IMR-90 (cell line): ENCODE results near the gene CASS4. TPM values are rescaled to one million over a fixed set of nuclear protein-coding genes. Genes with fewer than 3 reads are reported as not detected.

Experiments
- ATAC-seq: fragments of 200-7000 bp; cut with Tn5 transposase; 2 replicates; pipeline ENCODE4 v1.9.1; 2020; ENCODE audit warnings: low read depth, mild to moderate bottlenecking, moderate library complexity
- BruUV-seq: library from RNA; stranded (reverse); fragments of 400-500 nt; replicated peaks from 2 replicates; lab custom pipeline; 2021; lab: Mats Ljungman, UMichigan
- CTCF ChIA-PET: fragments of 300-600 bp; formaldehyde crosslinking; extraction: SDS; loops from one replicate; lab custom pipeline; 2021; ENCODE audit warnings: antibody characterized with exemption; lab: Yijun Ruan, JAX
- POLR2A ChIA-PET: fragments of 300-600 bp; sonication (Branson Sonifier 250); formaldehyde crosslinking; loops from one replicate; lab custom pipeline; 2022; ENCODE audit warnings: antibody characterized with exemption; ENCODE audit not compliant: unreplicated experiment; lab: Charles Lee
- DNase-seq: peaks from one replicate; pipeline ENCODE4 v3.0.0; 2013
- H2AFZ ChIP-seq: replicated peaks from 2 replicates; pipeline ENCODE3; 2013; ENCODE audit warnings: low read length, mild to moderate bottlenecking; ENCODE audit not compliant: poor library complexity
- H2AK5ac ChIP-seq: 2 replicates; pipeline ENCODE4 v1.6.1; 2013; ENCODE audit warnings: low read depth, low read length, inconsistent platforms
- H2AK9ac ChIP-seq: replicated peaks from 2 replicates; pipeline ENCODE3; 2013; ENCODE audit warnings: mild to moderate bottlenecking, low read depth, low read length, moderate library complexity; ENCODE audit not compliant: poor library complexity
- H2BK120ac ChIP-seq: 2 replicates; pipeline ENCODE4 v1.6.1; 2013; ENCODE audit warnings: low read depth, low read length, inconsistent platforms
- H2BK15ac ChIP-seq: 3 replicates; pipeline ENCODE4 v1.6.1; 2013; ENCODE audit warnings: low read depth, low read length, inconsistent platforms
- H2BK20ac ChIP-seq: 2 replicates; pipeline ENCODE4 v1.6.1; 2013; ENCODE audit warnings: low read depth, mild to moderate bottlenecking, inconsistent platforms, low read length, moderate library complexity
- H2BK5ac ChIP-seq: 2 replicates; pipeline ENCODE4 v1.6.1; 2013; ENCODE audit warnings: mild to moderate bottlenecking, low read depth, low read length, inconsistent platforms; ENCODE audit not compliant: poor library complexity, severe bottlenecking
- H3K14ac ChIP-seq: replicated peaks from 2 replicates; pipeline ENCODE4 v1.6.1; 2013; ENCODE audit warnings: low read depth, low read length, inconsistent platforms
- H3K18ac ChIP-seq: 2 replicates; pipeline ENCODE4 v1.6.1; 2013; ENCODE audit warnings: low read depth, low read length, control low read depth
- H3K23ac ChIP-seq: 2 replicates; pipeline ENCODE4 v1.6.1; 2013; ENCODE audit warnings: low read depth, low read length, inconsistent platforms
- H3K27ac ChIP-seq: 2 replicates; pipeline ENCODE4 v1.5.1; 2013; ENCODE audit warnings: mild to moderate bottlenecking, control low read depth, low read length; ENCODE audit not compliant: insufficient read depth
- H3K27me3 ChIP-seq: 2 replicates; pipeline ENCODE4 v1.6.1; 2013; ENCODE audit warnings: low read length; ENCODE audit not compliant: control insufficient read depth, insufficient read depth
- H3K36me3 ChIP-seq: 2 replicates; pipeline ENCODE4 v1.6.1; 2013; ENCODE audit warnings: low read length, mixed read lengths; ENCODE audit not compliant: control insufficient read depth, insufficient read depth
- H3K4ac ChIP-seq: 2 replicates; pipeline ENCODE4 v1.6.1; 2013; ENCODE audit warnings: low read depth, low read length, inconsistent platforms
- H3K4me1 ChIP-seq: 2 replicates; pipeline ENCODE4 v1.6.1; 2013; ENCODE audit warnings: low read length, mixed read lengths; ENCODE audit not compliant: control insufficient read depth, insufficient read depth
- H3K4me2 ChIP-seq: 2 replicates; pipeline ENCODE4 v1.6.1; 2013; ENCODE audit warnings: low read depth, mild to moderate bottlenecking, control low read depth, low read length, moderate library complexity
- H3K4me3 ChIP-seq: 2 replicates; pipeline ENCODE4 v1.5.1; 2013; ENCODE audit warnings: low read depth, mild to moderate bottlenecking, control low read depth, low read length, moderate library complexity; ENCODE audit not compliant: insufficient read depth
- H3K56ac ChIP-seq: 2 replicates; pipeline ENCODE4 v1.6.1; 2013; ENCODE audit warnings: low read length, inconsistent platforms; ENCODE audit not compliant: insufficient read depth; ENCODE audit errors: extremely low read depth
- H3K79me1 ChIP-seq, 2 experiments: 2 replicates each; pipeline ENCODE4 v1.6.1; 2013; ENCODE audit warnings: low read length in 2 of 2, inconsistent platforms in 1 of 2, low read depth in 1 of 2
- H3K9ac ChIP-seq: 2 replicates; pipeline ENCODE4 v1.6.1; 2013; ENCODE audit warnings: low read depth, low read length, control low read depth
- H3K9me1 ChIP-seq: 2 replicates; pipeline ENCODE4 v1.6.1; 2013; ENCODE audit warnings: low read length, inconsistent platforms; ENCODE audit not compliant: insufficient read depth
- H3K9me3 ChIP-seq: 2 replicates; pipeline ENCODE4 v1.6.1; 2013; ENCODE audit warnings: low read length; ENCODE audit not compliant: control insufficient read depth, insufficient read depth
- H4K20me1 ChIP-seq: 2 replicates; pipeline ENCODE4 v1.6.1; 2013; ENCODE audit warnings: low read length, inconsistent platforms; ENCODE audit not compliant: insufficient read depth
- H4K5ac ChIP-seq: 2 replicates; pipeline ENCODE4 v1.6.1; 2013; ENCODE audit warnings: mild to moderate bottlenecking, low read depth, low read length, control low read depth
- H4K8ac ChIP-seq, 2 experiments: 2 replicates each; pipeline ENCODE4 v1.6.1; 2013; ENCODE audit warnings: low read depth in 2 of 2, low read length in 2 of 2, control low read depth in 1 of 2, inconsistent platforms in 1 of 2
- H4K91ac ChIP-seq: 2 replicates; pipeline ENCODE4 v1.6.1; 2013; ENCODE audit warnings: low read depth, low read length, inconsistent platforms; ENCODE audit not compliant: insufficient read depth
- BHLHE40 ChIP-seq: fragments of 150-350 bp; IDR thresholded peaks from 2 replicates; pipeline ENCODE4 v1.6.1; 2016; ENCODE audit warnings: mild to moderate bottlenecking, low read depth, low read length
- CEBPB ChIP-seq: IDR thresholded peaks from 2 replicates; pipeline ENCODE4 v1.6.1; 2012; ENCODE audit warnings: low read depth, low read length, improper control_type of control experiment
- CHD1 ChIP-seq: IDR thresholded peaks from 2 replicates; pipeline ENCODE4 v1.6.1; 2012; ENCODE audit warnings: low read depth, low read length, improper control_type of control experiment
- CTCF ChIP-seq: conservative IDR thresholded peaks from 2 replicates; pipeline ENCODE4 v1.5.1; 2012; ENCODE audit warnings: mild to moderate bottlenecking, low read depth, low read length, improper control_type of control experiment
- MAFK ChIP-seq: IDR thresholded peaks from 2 replicates; pipeline ENCODE4 v1.6.1; 2012; ENCODE audit warnings: low read depth, low read length, improper control_type of control experiment
- MXI1 ChIP-seq: IDR thresholded peaks from 2 replicates; pipeline ENCODE4 v1.6.1; 2012; ENCODE audit warnings: low read depth, mild to moderate bottlenecking, low read length, moderate library complexity, borderline replicate concordance
- NFE2L2 ChIP-seq: fragments of 150-350 bp; IDR thresholded peaks from 2 replicates; pipeline ENCODE4 v1.6.1; 2016; ENCODE audit warnings: low read depth, mild to moderate bottlenecking, low read length
- POLR2A ChIP-seq: IDR thresholded peaks from 2 replicates; pipeline ENCODE4 v1.6.1; 2012; ENCODE audit warnings: mild to moderate bottlenecking, low read depth, low read length
- RCOR1 ChIP-seq: IDR thresholded peaks from 2 replicates; pipeline ENCODE4 v1.6.1; 2012; ENCODE audit warnings: mild to moderate bottlenecking, low read length, improper control_type of control experiment; ENCODE audit not compliant: insufficient replicate concordance
- RFX5 ChIP-seq: IDR thresholded peaks from 2 replicates; pipeline ENCODE4 v1.8.0; 2012; ENCODE audit warnings: low read depth, mild to moderate bottlenecking, low read length, moderate library complexity
- SMC3 ChIP-seq: fragments of 150-350 bp; IDR thresholded peaks from 2 replicates; pipeline ENCODE4 v1.6.1; 2016; ENCODE audit warnings: low read depth, mild to moderate bottlenecking, antibody characterized with exemption, low read length, moderate library complexity
- WGBS, 2 experiments: methylation state at CpG; one replicate each; pipeline versions ENCODE4 v1.1.5 to v1.1.7; 2013; ENCODE audit warnings: missing lambda C conversion rate in 2 of 2; ENCODE audit not compliant: insufficient read length in 1 of 2; ENCODE audit errors: extremely low coverage in 2 of 2; 5-methylcytosine and 5-hydroxymethylcytosine counted together
- dilution Hi-C: fragments of 300-500 bp; cut with HindIII; formaldehyde crosslinking; loops from one replicate; pipeline ENCODE4 v1.14.3; 2018; ENCODE audit warnings: low sequenced_read_pairs; ENCODE audit not compliant: unreplicated experiment
- in situ Hi-C: fragments of 300-500 bp; cut with MboI; formaldehyde crosslinking; loops from 3 replicates; pipeline ENCODE4 v1.14.3; 2019; ENCODE audit warnings: low sequenced_read_pairs, inconsistent platforms, mixed read lengths
- intact Hi-C: fragments of 100-400 bp; cut with micrococcal nuclease; formaldehyde crosslinking; loops from 2 replicates; pipeline ENCODE4 v1.10.0; 2022
- polyA plus RNA-seq, 3 experiments: library from polyadenylated mRNA; depleted of rRNA; stranded (reverse); fragments of >200 nt; gene quantifications; 2 replicates each; pipeline ENCODE4 v1.2.3, GENCODE V29; 2012; ENCODE audit warnings: low replicate concordance in 1 of 3
- total RNA-seq: library from RNA; depleted of rRNA; stranded (reverse); fragments of >200 nt; gene quantifications from 2 replicates; pipeline ENCODE4 v1.2.3, GENCODE V29; 2012
- TF ChIP-seq, protein P1 (sequence below): fragments of 150-350 bp; IDR thresholded peaks from 2 replicates; pipeline ENCODE4 v1.6.1; 2016; ENCODE audit warnings: low read depth, mild to moderate bottlenecking, low read length, moderate library complexity, borderline replicate concordance
- TF ChIP-seq, protein P2 (sequence below): fragments of 150-350 bp; IDR thresholded peaks from 2 replicates; pipeline ENCODE4 v1.6.1; 2017; ENCODE audit warnings: mild to moderate bottlenecking, antibody characterized with exemption, low read length, low read depth

The CASS4 gene
- total and polyA plus RNA-seq, 2 of the 4 experiments (the other 2 are of a cell fraction): 25.8 to 26.5 TPM

DNA sequence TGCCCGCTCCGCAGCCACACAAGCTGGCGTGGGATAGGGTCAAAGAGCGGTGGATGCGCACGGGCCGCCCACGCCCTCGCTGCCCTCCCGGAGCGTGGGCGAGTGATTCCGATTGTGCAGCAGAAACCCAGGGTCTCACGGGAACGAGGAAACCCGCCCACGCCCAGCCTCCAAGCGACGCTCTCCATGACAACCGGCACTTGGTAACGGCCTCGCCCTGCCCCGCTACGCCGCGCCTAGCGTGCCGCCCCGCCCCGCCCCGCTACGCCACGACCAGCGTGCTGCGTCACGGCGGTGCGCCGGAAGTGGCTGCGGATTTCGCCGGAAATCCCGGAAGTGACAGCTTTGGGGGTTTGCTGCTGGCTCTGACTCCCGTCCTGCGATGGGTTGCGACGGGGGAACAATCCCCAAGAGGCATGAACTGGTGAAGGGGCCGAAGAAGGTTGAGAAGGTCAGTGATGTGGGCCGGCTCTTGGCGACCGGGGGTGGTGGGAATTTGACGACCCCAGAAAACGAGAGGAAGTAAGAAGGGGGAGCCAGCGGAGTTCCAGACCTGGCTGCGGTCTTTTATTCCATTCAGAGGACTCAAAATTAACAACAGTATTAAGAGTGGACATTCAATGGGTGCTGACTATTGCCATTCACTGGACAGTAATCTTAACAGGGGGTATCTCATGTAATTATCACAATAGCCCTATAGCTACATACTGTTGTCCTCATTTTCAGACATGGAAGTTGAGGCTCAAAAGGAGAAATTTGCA lies 56.4 kb downstream of the CASS4 start, which contains the start of gene RTF2:
Gene RTF2, plus strand, starts transcription at position 312 of the 761 bp plus-strand sequence. Its CDS starts 71 bp downstream, at position 383.
- H3K27me3 ChIP-seq: no peaks in the 10 kb centered on the region
- H4K20me1 ChIP-seq: no peaks in the 10 kb centered on the region; the same call in 1 of the 2 replicates
- peak within 1 kb of the TSS; percentile 72 for H4K5ac ChIP-seq
- H4K91ac ChIP-seq: peak within 1 kb of the TSS; percentile 94
- BruUV-seq: no TSS peak
- no peaks in the 10 kb centered on the region for H3K9me3 ChIP-seq
- H2AK5ac ChIP-seq: peak within 1 kb of the TSS; percentile 78
- peak; percentile 96 for DNase-seq
- 0% methylated on average over 48 of the region's 55 CpGs; no CpG with 5 or more reads in 1 of the 2 experiments for WGBS, 2 experiments
- H3K9me1 ChIP-seq: no peaks in the 10 kb centered on the region
- H3K23ac ChIP-seq: peak within 1 kb of the TSS; percentile 94
- peaks cover 15 to 33% of the 10 kb centered on the region in 2 experiments for H3K79me1 ChIP-seq
- peak within 1 kb of the TSS; percentile 85 for H3K4me3 ChIP-seq
- H2BK15ac ChIP-seq: peak within 1 kb of the TSS; percentile 91
- ChIA-PET CTCF (no interaction called here), POLR2A (interaction anchor here (1.0 kb wide), 1 partner anchor 57 kb away, joined by 3 read pairs; no protein-coding TSS in a partner anchor)
- intact Hi-C loops: loop anchor here (1.0 to 2.0 kb wide), 3 partner anchors 28 to 76 kb away; partner anchors contain the start of genes AURKA and CSTF1
- peak within 1 kb of the TSS; percentile 89 for H3K4me2 ChIP-seq
- in situ Hi-C loops: no loop called here
- peak within 1 kb of the TSS; percentile 91 to 98 for H4K8ac ChIP-seq
- H3K14ac ChIP-seq: peak within 1 kb of the TSS; percentile 94
- ATAC-seq: peak; percentile 100
- peak within 1 kb of the TSS; percentile 84 for H3K27ac ChIP-seq
- H2BK20ac ChIP-seq: peak within 1 kb of the TSS; percentile 75
- H3K56ac ChIP-seq: peak within 1 kb of the TSS; percentile 89
- peak within 1 kb of the TSS; percentile 89 for H2AK9ac ChIP-seq
- peak within 1 kb of the TSS; percentile 47 for H3K18ac ChIP-seq
- peaks cover 8% of the 10 kb centered on the region for H3K36me3 ChIP-seq
- peak within 1 kb of the TSS; percentile 85 for H3K4ac ChIP-seq
- 0 out of 2 replicates have a peak, but pooled peaks cover 2% of the 10 kb centered on the region for H3K4me1 ChIP-seq
- H2BK120ac ChIP-seq: peak within 1 kb of the TSS; percentile 88
- peak within 1 kb of the TSS; percentile 90 for H3K9ac ChIP-seq
- H2BK5ac ChIP-seq: peak within 1 kb of the TSS; percentile 71
- dilution Hi-C loops: no loop called here
- peak within 1 kb of the TSS; percentile 93 for H2AFZ ChIP-seq
- TF ChIP-seq POLR2A (peak; percentile 75), NFE2L2 (no peak), SMC3 (no peak), MAFK (peak; percentile 46; the same call in 1 of the 2 replicates), CEBPB (no peak; the same call in 1 of the 2 replicates), CTCF (no peak), MXI1 (peak; percentile 97), RFX5 (no peak), BHLHE40 (peak; percentile 98), CHD1 (0 out of 2 replicates have a peak, but pooled peaks have one; percentile 18), RCOR1 (peak; percentile 51)
- TF ChIP-seq, protein P1, sequence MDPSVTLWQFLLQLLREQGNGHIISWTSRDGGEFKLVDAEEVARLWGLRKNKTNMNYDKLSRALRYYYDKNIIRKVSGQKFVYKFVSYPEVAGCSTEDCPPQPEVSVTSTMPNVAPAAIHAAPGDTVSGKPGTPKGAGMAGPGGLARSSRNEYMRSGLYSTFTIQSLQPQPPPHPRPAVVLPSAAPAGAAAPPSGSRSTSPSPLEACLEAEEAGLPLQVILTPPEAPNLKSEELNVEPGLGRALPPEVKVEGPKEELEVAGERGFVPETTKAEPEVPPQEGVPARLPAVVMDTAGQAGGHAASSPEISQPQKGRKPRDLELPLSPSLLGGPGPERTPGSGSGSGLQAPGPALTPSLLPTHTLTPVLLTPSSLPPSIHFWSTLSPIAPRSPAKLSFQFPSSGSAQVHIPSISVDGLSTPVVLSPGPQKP: 0 out of 2 replicates have a peak, but pooled peaks have one; percentile 82
- TF ChIP-seq, protein P2, sequence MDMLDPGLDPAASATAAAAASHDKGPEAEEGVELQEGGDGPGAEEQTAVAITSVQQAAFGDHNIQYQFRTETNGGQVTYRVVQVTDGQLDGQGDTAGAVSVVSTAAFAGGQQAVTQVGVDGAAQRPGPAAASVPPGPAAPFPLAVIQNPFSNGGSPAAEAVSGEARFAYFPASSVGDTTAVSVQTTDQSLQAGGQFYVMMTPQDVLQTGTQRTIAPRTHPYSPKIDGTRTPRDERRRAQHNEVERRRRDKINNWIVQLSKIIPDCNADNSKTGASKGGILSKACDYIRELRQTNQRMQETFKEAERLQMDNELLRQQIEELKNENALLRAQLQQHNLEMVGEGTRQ: no peak
